Heart right ventricle (tissue), 16 donors: ENCODE results near the gene COQ8B. TPM values are rescaled to one million over a fixed set of nuclear protein-coding genes. Genes with fewer than 3 reads are reported as not detected.
A peak's percentile ranks its signal among the peaks of the same experiment; 100 is the strongest.

ENCODE experiments used
- ATAC-seq, 8 donors: fragments of 200-7000 bp; cut with Tn5 transposase; one replicate each; pipeline ENCODE4 v1.9.1; 2020; ENCODE audit warnings: mild to moderate bottlenecking in 8 of 8, moderate library complexity in 8 of 8, moderate number of reproducible peaks in 1 of 8
- DNase-seq, 2 donors: peaks; one replicate each; pipeline ENCODE4 v3.0.0-alpha.2; 2020
- H3K27ac ChIP-seq, 10 donors: fragments of 200-600 bp; sonication (generic) in 2 of 10; one replicate each; pipeline versions ENCODE4 v1.5.0 to v1.8.0; 2020 to 2022; ENCODE audit warnings: mild to moderate bottlenecking in 3 of 10
- H3K27me3 ChIP-seq, 7 donors: fragments of 200-600 bp; one replicate each; pipeline ENCODE4 v1.8.0; 2021 to 2022; ENCODE audit warnings: mild to moderate bottlenecking in 2 of 7
- H3K36me3 ChIP-seq, 9 donors: fragments of 200-600 bp; sonication (generic) in 1 of 9; one replicate each; pipeline versions ENCODE4 v1.5.0 to v1.8.0; 2020 to 2022; ENCODE audit warnings: mild to moderate bottlenecking in 2 of 9
- H3K4me1 ChIP-seq, 9 donors: fragments of 200-600 bp; sonication (generic) in 1 of 9; one replicate each; pipeline versions ENCODE4 v1.5.0 to v1.8.0; 2020 to 2022; ENCODE audit warnings: mild to moderate bottlenecking in 4 of 9
- H3K4me3 ChIP-seq, 10 donors: fragments of 200-600 bp; sonication (generic) in 2 of 10; one replicate each; pipeline versions ENCODE4 v1.5.0 to v1.8.0; 2020 to 2022; ENCODE audit warnings: mild to moderate bottlenecking in 7 of 10, moderate library complexity in 2 of 10
- H3K9me3 ChIP-seq, 11 donors: fragments of 200-600 bp in 10 of 11; sonication (generic) in 2 of 11; one replicate each; pipeline versions ENCODE4 v1.5.0 to v1.8.0; 2013 to 2022; ENCODE audit warnings: mild to moderate bottlenecking in 2 of 11, control low read depth in 1 of 11, moderate library complexity in 1 of 11
- WGBS, 2 donors: extraction: QIAGEN DNeasy Blood & Tissue Kit; methylation state at CpG; one replicate each; pipeline ENCODE4 v1.1.7; 2013; ENCODE audit warnings: inconsistent platforms in 1 of 2; 5-methylcytosine and 5-hydroxymethylcytosine counted together
- intact Hi-C, 10 donors: fragments of 100-400 bp; cut with DNase I; formaldehyde crosslinking; loops; one replicate each; pipeline versions ENCODE4 v1.11.1 to v1.14.2; 2022
- polyA plus RNA-seq, 2 donors: library from polyadenylated mRNA; stranded (reverse); fragments of 200-250 nt; gene quantifications; one replicate each; pipeline ENCODE4 v1.2.3, GENCODE V29; 2013
- total RNA-seq, 10 donors: library from RNA; stranded (reverse); fragmentation: NEBNext Ultra II Directional in 3 of 10; extraction: Animal tissue kit (Norgen Biotek cat#: 25700) in 3 of 10; gene quantifications; one replicate each; pipeline versions ENCODE4 v1.2.1 to v1.2.4, GENCODE V29; 2021 to 2023
- TF ChIP-seq, protein P1 (sequence below), 9 donors: fragments of 200-600 bp; sonication (generic) in 2 of 9; IDR thresholded peaks; one replicate each; pipeline versions ENCODE4 v1.5.0 to v1.8.0; 2021 to 2022; ENCODE audit warnings: antibody characterized with exemption in 9 of 9, mild to moderate bottlenecking in 5 of 9, moderate library complexity in 1 of 9
- donor health status: Arrhythmogenic right ventricular cardiomyopathy.
- donor health status: ischemic (EF 13 %, LVEDD 7.1; RV severe dilation, severe dysfunction).
- donor health status: healthy with polysubstance abuse.
- donor health status: DM: no; HTN: yes; CAD: no.
- donor health status: DM: no; HTN: no; CAD: no.
- donor health status: ischemic (EF 25% LVEDD 6.9; RV normal size, moderate dysfunction).
- donor health status: ischemic (EF 25% LVEDD 5.7; RV mildly dilated, moderate dysfunction).
- donor health status: healthy.
- donor health status: DM: yes; HTN: yes; CAD: no.
- donor health status: Ischemic cardiomyopathy.
- donor health status: ischemic (EF 35%, LVEDD 5.7; RV mildly dilated, moderate dysfunction).
- donor health status: nonischemic (EF 11% LVEDD 7.7; RV severe dilation, severe dysfunction).
- donor health status: DM: yes; HTN: yes; CAD: no.
- donor health status: PGD.
- donor health status: ischemic (EF 29% LVEDD 5.4; RV normal size, mild dysfunction).
- donor health status: nonischemic (EF 23%, LVEDD 6.1; RV moderate dilation, normal function).

COQ8B gene
- total and polyA plus RNA-seq, 12 donors: 17.9 to 34.4 (median 27.5) TPM

DNA sequence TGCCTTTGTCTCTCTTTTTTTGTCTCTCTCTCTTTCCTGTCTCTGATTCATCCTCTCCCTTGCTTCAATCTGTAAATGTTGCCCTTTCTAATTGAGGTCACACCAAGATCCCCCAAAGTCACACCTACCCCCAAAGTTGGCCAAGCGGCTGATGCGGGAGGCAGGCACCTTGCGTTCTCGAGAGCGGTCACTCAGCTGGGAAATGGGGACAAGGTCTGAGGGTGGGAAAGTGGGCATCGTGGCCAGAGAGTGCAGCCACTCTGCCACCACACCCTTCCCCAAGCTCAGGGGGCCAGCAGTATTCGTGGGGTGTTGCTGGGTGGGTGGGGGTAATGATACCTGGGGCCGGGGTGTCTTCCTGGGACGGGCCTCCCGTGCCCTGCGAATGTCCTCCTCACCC, 2.7 kb downstream of the COQ8B start:
- no peaks in the 10 kb centered on the region for H3K27me3 ChIP-seq
- no peak for DNase-seq
- H3K27ac ChIP-seq: peak overlapping the region in 9 of 10 donors; percentile 87 to 98 (median 97)
- peak overlapping the region in 7 of 10 donors; percentile 64 to 89 (median 80) for H3K4me3 ChIP-seq
- 86 to 88% methylated on average over 11 of the region's 11 CpGs for WGBS, 2 donors
- no peak for ATAC-seq
- TF ChIP-seq, protein P1, sequence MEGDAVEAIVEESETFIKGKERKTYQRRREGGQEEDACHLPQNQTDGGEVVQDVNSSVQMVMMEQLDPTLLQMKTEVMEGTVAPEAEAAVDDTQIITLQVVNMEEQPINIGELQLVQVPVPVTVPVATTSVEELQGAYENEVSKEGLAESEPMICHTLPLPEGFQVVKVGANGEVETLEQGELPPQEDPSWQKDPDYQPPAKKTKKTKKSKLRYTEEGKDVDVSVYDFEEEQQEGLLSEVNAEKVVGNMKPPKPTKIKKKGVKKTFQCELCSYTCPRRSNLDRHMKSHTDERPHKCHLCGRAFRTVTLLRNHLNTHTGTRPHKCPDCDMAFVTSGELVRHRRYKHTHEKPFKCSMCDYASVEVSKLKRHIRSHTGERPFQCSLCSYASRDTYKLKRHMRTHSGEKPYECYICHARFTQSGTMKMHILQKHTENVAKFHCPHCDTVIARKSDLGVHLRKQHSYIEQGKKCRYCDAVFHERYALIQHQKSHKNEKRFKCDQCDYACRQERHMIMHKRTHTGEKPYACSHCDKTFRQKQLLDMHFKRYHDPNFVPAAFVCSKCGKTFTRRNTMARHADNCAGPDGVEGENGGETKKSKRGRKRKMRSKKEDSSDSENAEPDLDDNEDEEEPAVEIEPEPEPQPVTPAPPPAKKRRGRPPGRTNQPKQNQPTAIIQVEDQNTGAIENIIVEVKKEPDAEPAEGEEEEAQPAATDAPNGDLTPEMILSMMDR (IDR thresholded peaks at IDR 0.05): no peak
- H3K36me3 ChIP-seq: peaks cover 0 to 46% (median 17%) of the 10 kb centered on the region in 9 donors
- intact Hi-C loops: loop anchor here in 2 of 10 donors (5.0 to 10.0 kb wide), 2 partner anchors 52 to 81 kb away; partner anchors contain the start of gene EGLN2 (in 1 of the 2)
- no peaks in the 10 kb centered on the region for H3K9me3 ChIP-seq
- peaks cover 0 to 55% (median 36%) of the 10 kb centered on the region in 9 donors for H3K4me1 ChIP-seq

DNA sequence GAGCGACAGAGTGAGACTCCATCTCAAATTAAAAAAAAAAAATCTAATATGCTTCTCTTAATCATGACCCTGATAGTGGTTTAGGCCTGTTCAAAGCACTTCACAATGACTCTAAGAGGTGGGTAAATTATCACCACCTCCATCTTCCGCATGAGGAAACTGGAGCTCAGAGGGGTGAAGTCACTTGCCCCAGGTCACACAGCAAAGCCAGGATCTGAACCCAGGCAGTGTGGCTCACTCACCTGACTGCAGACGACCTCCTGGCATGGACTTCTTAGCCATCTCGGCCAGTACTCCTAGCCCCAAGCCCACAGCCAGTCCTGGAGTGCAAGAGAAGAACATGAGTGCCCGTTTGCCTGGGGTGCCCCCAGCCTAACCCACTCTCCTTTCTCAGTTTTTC, 6.9 kb downstream of the COQ8B start:
- DNase-seq (no peak), ATAC-seq (no peak)
- intact Hi-C loops: loop anchor here in 2 of 10 donors (5.0 to 10.0 kb wide), 2 partner anchors 48 to 85 kb away; partner anchors contain the start of gene EGLN2 (in 1 of the 2)
- TF ChIP-seq, protein P1 (IDR thresholded peaks at IDR 0.05): no peak
- Histone ChIP-seq H3K27ac (no peak overlapping the region), H3K4me3 (no peak overlapping the region), H3K9me3 (no peaks in the 10 kb centered on the region), H3K4me1 (peaks cover 0 to 42% (median 29%) of the 10 kb centered on the region in 9 donors), H3K27me3 (no peaks in the 10 kb centered on the region), H3K36me3 (peaks cover 0 to 81% (median 35%) of the 10 kb centered on the region in 9 donors)
- 92 to 95% methylated on average over 5 of the region's 5 CpGs for WGBS, 2 donors

DNA sequence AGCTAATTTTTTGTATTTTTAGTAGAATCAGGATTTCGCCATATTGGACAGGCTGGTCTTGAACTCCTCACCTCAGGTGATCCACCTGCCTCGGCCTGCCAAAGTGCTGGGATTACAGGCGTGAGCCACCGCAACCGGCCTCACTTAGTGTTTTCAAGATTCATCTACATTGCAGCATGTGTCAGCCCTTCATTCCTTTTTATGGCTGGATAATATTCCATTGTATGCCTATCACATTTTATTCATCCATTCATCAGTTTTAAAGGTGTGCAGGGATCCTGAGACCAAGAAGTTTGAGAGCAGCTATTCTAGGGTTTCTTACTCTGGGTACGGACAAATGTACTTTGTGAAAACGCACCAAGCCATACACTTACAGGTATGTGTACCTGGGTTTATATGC, 9.1 kb downstream of the COQ8B start:
- TF ChIP-seq, protein P1 (IDR thresholded peaks at IDR 0.05): no peak
- Histone ChIP-seq H3K4me1 (peaks cover 0 to 36% (median 22%) of the 10 kb centered on the region in 9 donors), H3K27me3 (no peaks in the 10 kb centered on the region), H3K4me3 (no peak overlapping the region), H3K36me3 (peaks cover 0 to 97% (median 50%) of the 10 kb centered on the region in 9 donors), H3K9me3 (no peaks in the 10 kb centered on the region), H3K27ac (peak overlapping the region in 3 of 10 donors; percentile 64 to 86 (median 80))
- intact Hi-C loops: no loop called here
- WGBS, 2 donors: 98% methylated on average over 7 of the region's 7 CpGs
- DNase-seq (no peak), ATAC-seq (no peak)

DNA sequence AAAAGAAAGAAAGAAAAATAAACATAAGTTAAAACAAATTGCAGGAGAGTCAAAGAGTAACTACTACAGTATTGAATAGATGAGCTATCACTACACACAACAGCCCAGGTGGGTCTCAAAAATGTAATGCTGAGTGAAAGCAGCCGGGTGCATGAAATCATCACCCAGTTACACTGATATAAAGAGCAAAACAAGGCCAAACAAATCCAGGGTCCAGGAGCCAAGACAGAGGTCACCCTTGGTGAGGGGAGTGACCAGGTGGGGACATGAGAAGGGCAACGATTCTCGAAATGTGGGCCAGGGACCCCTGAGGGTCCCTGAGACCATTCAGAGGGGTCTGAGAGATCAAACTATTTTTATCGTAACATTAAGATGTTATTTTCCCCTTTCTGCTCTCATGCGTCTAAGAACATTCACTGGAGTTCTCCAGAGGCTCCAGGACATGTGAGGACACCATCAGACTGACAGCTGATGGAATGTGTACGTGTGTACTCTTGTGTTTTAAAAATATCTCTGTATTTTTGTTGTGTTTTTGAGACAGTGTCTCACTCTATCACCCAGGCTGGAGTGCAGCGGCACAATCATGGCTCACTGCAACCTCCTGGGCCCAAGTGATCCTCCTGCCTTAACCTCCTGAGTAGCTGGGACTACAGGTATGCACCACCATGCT, 10.6 kb downstream of the COQ8B start:
- ATAC-seq: peak; percentile 42 to 85 (median 63)
- peak overlapping the region; percentile 53 to 86 (median 73) for H3K27ac ChIP-seq

More for the DNA sequence above, 10.6 kb downstream of the COQ8B start:
- peaks cover 0 to 41% (median 22%) of the 10 kb centered on the region in 9 donors for H3K4me1 ChIP-seq
- no peaks in the 10 kb centered on the region for H3K9me3 ChIP-seq
- DNase-seq: no peak
- WGBS, 2 donors: 41 to 53% methylated on average over 7 of the region's 7 CpGs
- peaks cover 0 to 97% (median 62%) of the 10 kb centered on the region in 9 donors for H3K36me3 ChIP-seq
- TF ChIP-seq, protein P1 (IDR thresholded peaks at IDR 0.05): no peak
- no peaks in the 10 kb centered on the region for H3K27me3 ChIP-seq
- no peak overlapping the region for H3K4me3 ChIP-seq
- intact Hi-C loops: no loop called here
